Osteocyte (in vitro differentiated cells): Measurements from ENCODE around the gene LMO1. TPM values are rescaled to one million over a fixed set of nuclear protein-coding genes. Genes with fewer than 3 reads are reported as not detected.

Experiments used
- DNase-seq: peaks from one replicate; pipeline ENCODE4 v3.0.0; 2021; ENCODE audit warnings: mixed read lengths; ENCODE audit not compliant: unreplicated experiment; ENCODE audit errors: extremely low spot score
- H3K27ac Mint-ChIP-seq: one replicate; pipeline ENCODE4 v1.8.0; 2021; ENCODE audit warnings: mild to moderate bottlenecking, mixed read lengths; ENCODE audit not compliant: unreplicated experiment
- H3K27me3 Mint-ChIP-seq: one replicate; pipeline ENCODE4 v1.8.0; 2021; ENCODE audit warnings: mixed read lengths; ENCODE audit not compliant: unreplicated experiment
- H3K36me3 Mint-ChIP-seq: one replicate; pipeline ENCODE4 v1.8.0; 2021; ENCODE audit warnings: mixed read lengths; ENCODE audit not compliant: unreplicated experiment
- H3K4me1 Mint-ChIP-seq: one replicate; pipeline ENCODE4 v1.8.0; 2021; ENCODE audit warnings: mixed read lengths; ENCODE audit not compliant: unreplicated experiment
- H3K4me3 Mint-ChIP-seq: one replicate; pipeline ENCODE4 v1.8.0; 2021; ENCODE audit warnings: mild to moderate bottlenecking, moderate library complexity, mixed read lengths; ENCODE audit not compliant: unreplicated experiment
- H3K9me3 Mint-ChIP-seq: one replicate; pipeline ENCODE4 v1.8.0; 2021; ENCODE audit warnings: mixed read lengths; ENCODE audit not compliant: unreplicated experiment
- total RNA-seq: library from RNA; stranded (reverse); gene quantifications from 2 replicates; pipeline ENCODE4 v1.2.1, GENCODE V29; 2021
- TF ChIP-seq, protein P1 (sequence below): fragments of 200-600 bp; sonication (generic); IDR thresholded peaks from 2 replicates; pipeline ENCODE4 v1.5.0; 2021; ENCODE audit warnings: antibody characterized with exemption, mild to moderate bottlenecking, moderate library complexity

The LMO1 gene
- total RNA-seq, 1 donor from 2014 or later, result not detected

DNA sequence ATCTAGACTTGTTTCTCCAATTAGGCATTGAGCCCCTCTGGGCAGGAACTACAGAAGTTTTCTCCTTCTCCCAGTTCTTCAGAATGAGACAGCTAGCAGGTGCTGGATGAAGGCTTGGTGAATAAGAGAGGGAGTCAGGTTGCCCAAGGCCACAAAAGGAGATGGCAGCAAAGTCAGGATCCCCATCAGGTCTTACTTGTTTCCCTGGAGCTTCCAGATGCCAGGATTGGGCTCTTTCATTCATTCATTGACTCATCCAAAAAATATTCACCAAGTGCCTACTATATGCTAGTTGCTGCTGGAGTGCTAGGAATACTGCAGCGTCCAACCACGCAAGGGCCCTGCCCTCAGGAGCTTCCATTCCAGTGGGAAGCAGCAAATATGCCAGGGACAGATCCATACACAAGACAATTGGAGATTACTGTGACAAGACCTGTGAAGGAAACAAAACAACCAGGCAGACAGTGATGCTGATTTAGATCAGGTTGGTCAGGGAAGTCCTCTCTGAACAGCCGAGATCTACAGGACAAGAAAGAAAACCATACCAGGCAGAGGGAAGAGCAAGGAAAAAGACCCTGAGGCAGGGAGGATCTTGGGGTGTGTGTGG, 24.6 kb upstream of the LMO1 start:
- H3K27me3 Mint-ChIP-seq, result peaks cover 12% of the 10 kb centered on the region
- H3K4me1 Mint-ChIP-seq, result no peaks in the 10 kb centered on the region
- H3K9me3 Mint-ChIP-seq, result no peaks in the 10 kb centered on the region
- no peaks in the 10 kb centered on the region for H3K36me3 Mint-ChIP-seq
- TF ChIP-seq, protein P1, sequence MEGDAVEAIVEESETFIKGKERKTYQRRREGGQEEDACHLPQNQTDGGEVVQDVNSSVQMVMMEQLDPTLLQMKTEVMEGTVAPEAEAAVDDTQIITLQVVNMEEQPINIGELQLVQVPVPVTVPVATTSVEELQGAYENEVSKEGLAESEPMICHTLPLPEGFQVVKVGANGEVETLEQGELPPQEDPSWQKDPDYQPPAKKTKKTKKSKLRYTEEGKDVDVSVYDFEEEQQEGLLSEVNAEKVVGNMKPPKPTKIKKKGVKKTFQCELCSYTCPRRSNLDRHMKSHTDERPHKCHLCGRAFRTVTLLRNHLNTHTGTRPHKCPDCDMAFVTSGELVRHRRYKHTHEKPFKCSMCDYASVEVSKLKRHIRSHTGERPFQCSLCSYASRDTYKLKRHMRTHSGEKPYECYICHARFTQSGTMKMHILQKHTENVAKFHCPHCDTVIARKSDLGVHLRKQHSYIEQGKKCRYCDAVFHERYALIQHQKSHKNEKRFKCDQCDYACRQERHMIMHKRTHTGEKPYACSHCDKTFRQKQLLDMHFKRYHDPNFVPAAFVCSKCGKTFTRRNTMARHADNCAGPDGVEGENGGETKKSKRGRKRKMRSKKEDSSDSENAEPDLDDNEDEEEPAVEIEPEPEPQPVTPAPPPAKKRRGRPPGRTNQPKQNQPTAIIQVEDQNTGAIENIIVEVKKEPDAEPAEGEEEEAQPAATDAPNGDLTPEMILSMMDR, result no peak
- H3K4me3 Mint-ChIP-seq, result no peak overlapping the region
- H3K27ac Mint-ChIP-seq, result no peak overlapping the region
- peak; percentile 44 for DNase-seq

GRCh38 chr11:8287703-8288102, 24.0 kb upstream of the LMO1 start:
- no peaks in the 10 kb centered on the region for H3K36me3 Mint-ChIP-seq
- no peaks in the 10 kb centered on the region for H3K4me1 Mint-ChIP-seq
- TF ChIP-seq, protein P1, result no peak
- H3K27ac Mint-ChIP-seq, result no peak overlapping the region
- H3K9me3 Mint-ChIP-seq, result no peaks in the 10 kb centered on the region
- DNase-seq, result peak; percentile 34
- peaks cover 12% of the 10 kb centered on the region for H3K27me3 Mint-ChIP-seq
- no peak overlapping the region for H3K4me3 Mint-ChIP-seq

DNA sequence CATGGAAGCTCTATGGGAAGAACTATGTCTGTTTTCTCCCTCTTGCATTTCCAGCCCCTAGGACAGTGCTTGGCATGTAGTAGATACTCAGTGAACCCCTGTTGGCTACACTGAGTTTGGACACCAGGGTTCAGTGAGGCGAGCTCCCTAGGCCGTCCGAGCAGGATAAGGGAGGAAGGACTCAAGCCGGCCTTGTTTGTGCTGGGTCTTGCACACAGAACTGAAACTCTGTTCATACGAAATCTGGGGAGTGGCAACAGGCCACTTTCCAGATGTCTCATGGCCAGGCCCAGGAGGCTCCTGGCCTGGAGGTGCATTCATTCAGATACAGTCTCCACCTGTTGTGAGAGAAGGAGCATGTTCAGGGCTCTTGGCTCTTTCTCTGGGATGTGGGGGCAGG, 23.6 kb upstream of the LMO1 start:
- Mint-ChIP-seq H3K36me3 (no peaks in the 10 kb centered on the region), H3K9me3 (no peaks in the 10 kb centered on the region), H3K4me3 (no peak overlapping the region), H3K27me3 (peaks cover 12% of the 10 kb centered on the region), H3K4me1 (no peaks in the 10 kb centered on the region), H3K27ac (no peak overlapping the region)
- peak; percentile 74 for DNase-seq
- TF ChIP-seq, protein P1, result no peak

GRCh38 chr11:8286886-8287285, 23.2 kb upstream of the LMO1 start:
- Mint-ChIP-seq H3K9me3 (no peaks in the 10 kb centered on the region), H3K4me3 (no peak overlapping the region), H3K27ac (no peak overlapping the region), H3K4me1 (no peaks in the 10 kb centered on the region), H3K36me3 (no peaks in the 10 kb centered on the region), H3K27me3 (peaks cover 12% of the 10 kb centered on the region)
- peak; percentile 67 for DNase-seq
- TF ChIP-seq, protein P1, result no peak

DNA sequence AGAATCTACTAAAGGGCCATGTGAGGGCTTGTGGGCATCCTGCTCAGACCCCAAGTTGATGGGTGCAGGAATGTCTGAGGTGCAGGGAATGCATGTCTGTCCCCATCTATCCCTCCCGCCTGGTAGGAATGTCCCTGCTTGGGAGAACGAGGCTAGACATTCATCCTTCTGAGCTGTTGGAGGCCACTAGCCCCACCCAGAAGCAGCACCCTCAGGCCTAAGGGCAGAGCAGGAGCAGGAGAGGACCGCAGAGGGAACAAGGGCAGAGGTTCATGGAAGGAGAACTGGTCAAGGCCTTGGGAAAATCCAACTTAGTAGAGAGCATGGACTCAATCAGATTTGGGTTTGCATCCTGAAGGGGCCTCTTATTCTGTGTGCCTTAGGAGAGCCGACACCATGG, 22.1 kb upstream of the LMO1 start:
- no peak overlapping the region for H3K27ac Mint-ChIP-seq
- peak; percentile 48 for DNase-seq

More for the DNA sequence above, 22.1 kb upstream of the LMO1 start:
- Mint-ChIP-seq H3K27me3 (peaks cover 12% of the 10 kb centered on the region), H3K9me3 (no peaks in the 10 kb centered on the region), H3K36me3 (no peaks in the 10 kb centered on the region), H3K4me3 (no peak overlapping the region), H3K4me1 (no peaks in the 10 kb centered on the region)
- TF ChIP-seq, protein P1, result no peak
